A549 (cell line): ENCODE measurements around the gene MAP2. TPM values are rescaled to one million over a fixed set of nuclear protein-coding genes. Genes with fewer than 3 reads are reported as not detected.

Source experiments
- ATAC-seq, 2 experiments: fragments of 200-7000 bp in 1 of 2; fragments of >200 bp in 1 of 2; cut with Nextera tagmentation in 1 of 2; cut with Tn5 transposase in 1 of 2; 3 replicates each; pipeline versions ENCODE4 v1.8.0 to v1.9.1; 2018 to 2020; ENCODE audit warnings: mild to moderate bottlenecking in 1 of 2, moderate library complexity in 1 of 2
- CTCF ChIA-PET: fragments of 300-600 bp; sonication (Branson Sonifier 250); formaldehyde crosslinking; extraction: SDS; loops from one replicate; lab custom pipeline; 2021; ENCODE audit warnings: antibody characterized with exemption, inconsistent platforms; lab: Yijun Ruan, JAX
- POLR2A ChIA-PET: fragments of 350-600 bp; formaldehyde crosslinking; extraction: SDS; loops from one replicate; lab custom pipeline; 2021; ENCODE audit warnings: antibody characterized with exemption, inconsistent platforms; lab: Yijun Ruan, JAX
- DNase-seq, 2 experiments: peaks; one replicate each; pipeline versions ENCODE4 v3.0.0 to v3.0.0-alpha.2; 2011 to 2016; ENCODE audit warnings: low read depth in 1 of 2, low spot score in 1 of 2
- FAIRE-seq: peaks from 2 replicates; lab custom pipeline; 2011; peaks lifted over from hg19 to GRCh38; lab: Jason Lieb, UNC
- H3K27ac ChIP-seq, 2 experiments: fragments of >200 bp; sonication (Bioruptor Twin); formaldehyde crosslinking; 3 replicates each; pipeline ENCODE4 v1.5.1; 2016 to 2017
- H3K4me1 ChIP-seq: fragments of >200 bp; sonication (Bioruptor Twin); formaldehyde crosslinking; 3 replicates; pipeline ENCODE4 v1.6.1; 2016
- H3K4me2 ChIP-seq: fragments of >200 bp; sonication (Bioruptor Twin); formaldehyde crosslinking; 3 replicates; pipeline ENCODE4 v1.6.1; 2016
- H3K4me3 ChIP-seq: fragments of >200 bp; sonication (Bioruptor Twin); formaldehyde crosslinking; 3 replicates; pipeline ENCODE4 v1.5.1; 2016
- H3K9me3 ChIP-seq: fragments of >200 bp; sonication (Bioruptor Twin); formaldehyde crosslinking; 3 replicates; pipeline ENCODE4 v1.6.1; 2016
- ATOH8 ChIP-seq: fragments of 250-450 bp; sonication (Bioruptor Pico); IDR thresholded peaks from 2 replicates; pipeline ENCODE4 v1.5.0; 2020; ENCODE audit warnings: low read depth, mild to moderate bottlenecking, moderate library complexity
- CEBPB ChIP-seq, 2 experiments: fragments of >200 bp in 1 of 2; sonication (Bioruptor Twin) in 1 of 2; formaldehyde crosslinking in 1 of 2; IDR thresholded peaks; 2 replicates each; pipeline ENCODE4 v1.6.1; 2012 to 2016
- CHD4 ChIP-seq: fragments of 200-600 bp; sonication (generic); IDR thresholded peaks from 2 replicates; pipeline ENCODE4 v1.6.1; 2016; ENCODE audit warnings: antibody characterized with exemption, mild to moderate bottlenecking, borderline replicate concordance
- ESRRA ChIP-seq: fragments of 150-350 bp; IDR thresholded peaks from 2 replicates; pipeline ENCODE4 v1.6.1; 2014; ENCODE audit warnings: mild to moderate bottlenecking, low read length, borderline replicate concordance
- FOXS1 ChIP-seq: fragments of 250-450 bp; sonication (Bioruptor Pico); IDR thresholded peaks from 2 replicates; pipeline ENCODE4 v1.5.0; 2020; ENCODE audit warnings: mild to moderate bottlenecking, moderate library complexity
- HDAC2 ChIP-seq: fragments of 200-600 bp; sonication (generic); IDR thresholded peaks from 2 replicates; pipeline ENCODE4 v1.6.1; 2016
- HEYL ChIP-seq: fragments of 250-450 bp; sonication (Bioruptor Pico); IDR thresholded peaks from 2 replicates; pipeline ENCODE4 v1.8.0; 2021; ENCODE audit warnings: mild to moderate bottlenecking, moderate library complexity
- HOXA7 ChIP-seq: fragments of 250-450 bp; sonication (Bioruptor Pico); IDR thresholded peaks from 2 replicates; pipeline ENCODE4 v1.5.0; 2020; ENCODE audit warnings: mild to moderate bottlenecking, moderate library complexity
- HOXB13 ChIP-seq: fragments of 250-450 bp; sonication (Bioruptor Pico); IDR thresholded peaks from 2 replicates; pipeline ENCODE4 v1.5.0; 2020; ENCODE audit warnings: low read depth, mild to moderate bottlenecking, moderate library complexity
- JUNB ChIP-seq: fragments of >200 bp; sonication (Bioruptor Twin); formaldehyde crosslinking; IDR thresholded peaks from 2 replicates; pipeline ENCODE4 v1.6.1; 2016
- KDM1A ChIP-seq: fragments of 200-600 bp; sonication (generic); IDR thresholded peaks from 2 replicates; pipeline ENCODE4 v1.6.1; 2016; ENCODE audit warnings: low read depth, mild to moderate bottlenecking
- MAFK ChIP-seq: fragments of 450-650 bp; IDR thresholded peaks from 2 replicates; pipeline ENCODE4 v1.6.1; 2014; ENCODE audit not compliant: partially characterized antibody
- MAX ChIP-seq: IDR thresholded peaks from 2 replicates; pipeline ENCODE4 v1.6.1; 2012
- MAZ ChIP-seq: fragments of 150-350 bp; IDR thresholded peaks from 2 replicates; pipeline ENCODE4 v1.6.1; 2014; ENCODE audit warnings: antibody characterized with exemption, low read depth, low read length, borderline replicate concordance
- MYC ChIP-seq: IDR thresholded peaks from 2 replicates; pipeline ENCODE4 v1.6.1; 2012; ENCODE audit warnings: mild to moderate bottlenecking, inconsistent platforms, low read length, improper control_type of control experiment, borderline replicate concordance
- NFE2L2 ChIP-seq: fragments of 150-350 bp; conservative IDR thresholded peaks from 2 replicates; pipeline ENCODE4 v1.6.1; 2014; ENCODE audit warnings: low read length
- PBX3 ChIP-seq: IDR thresholded peaks from 2 replicates; pipeline ENCODE4 v1.6.1; 2012
- PHF8 ChIP-seq: fragments of 200-600 bp; sonication (generic); IDR thresholded peaks from 2 replicates; pipeline ENCODE4 v1.6.1; 2016; ENCODE audit warnings: low read depth, mild to moderate bottlenecking, antibody characterized with exemption, moderate library complexity, borderline replicate concordance
- REST ChIP-seq: fragments of 200-600 bp; sonication (generic); IDR thresholded peaks from 2 replicates; pipeline ENCODE4 v1.6.1; 2016; ENCODE audit warnings: antibody characterized with exemption, mild to moderate bottlenecking, moderate library complexity
- RNF2 ChIP-seq: fragments of 200-600 bp; sonication (generic); IDR thresholded peaks from 2 replicates; pipeline ENCODE4 v1.6.1; 2016; ENCODE audit warnings: low read depth, mild to moderate bottlenecking, antibody characterized with exemption, moderate library complexity, borderline replicate concordance
- SREBF2 ChIP-seq: fragments of 450-650 bp; IDR thresholded peaks from 2 replicates; pipeline ENCODE4 v1.6.1; 2014; ENCODE audit warnings: mild to moderate bottlenecking, moderate library complexity
- TFCP2L1 ChIP-seq: fragments of 250-450 bp; sonication (Bioruptor Pico); IDR thresholded peaks from 2 replicates; pipeline ENCODE4 v1.5.0; 2021; ENCODE audit warnings: mild to moderate bottlenecking
- TP53 ChIP-seq: fragments of 250-450 bp; sonication (Bioruptor Pico); IDR thresholded peaks from 2 replicates; pipeline ENCODE4 v1.5.0; 2021; ENCODE audit warnings: mild to moderate bottlenecking, moderate library complexity
- ZC3H11A ChIP-seq: fragments of 450-650 bp; IDR thresholded peaks from 2 replicates; pipeline ENCODE4 v1.6.1; 2014; ENCODE audit warnings: antibody characterized with exemption, mild to moderate bottlenecking
- ZNF302 ChIP-seq: fragments of 250-450 bp; sonication (Bioruptor Pico); IDR thresholded peaks from 2 replicates; pipeline ENCODE4 v1.9.0; 2021; ENCODE audit warnings: inconsistent platforms, mild to moderate bottlenecking, moderate library complexity
- ZSCAN20 ChIP-seq: fragments of 250-450 bp; sonication (Bioruptor Pico); IDR thresholded peaks from 2 replicates; pipeline ENCODE4 v1.8.0; 2022; ENCODE audit warnings: mild to moderate bottlenecking, moderate library complexity
- WGBS: methylation state at CpG from one replicate; pipeline ENCODE4 v1.1.6; 2017; ENCODE audit errors: missing lambda C conversion rate; 5-methylcytosine and 5-hydroxymethylcytosine counted together
- polyA plus RNA-seq, 4 experiments: library from polyadenylated mRNA; depleted of rRNA in 3 of 4; stranded (reverse); fragments of >200 nt; fragmentation: RNase III in 1 of 4; extraction: RNeasy Plus Mini Kit Qiagen cat#74134 plus additional on column Dnase treatment in 1 of 4; gene quantifications; 2 replicates in 3 of 4; 3 replicates in 1 of 4; pipeline ENCODE4 v1.2.3, GENCODE V29; 2011 to 2017

The MAP2 gene
- polyA plus RNA-seq, 2 of the 4 experiments (the other 2 are of a cell fraction), result 0.53 to 1.8 TPM

GRCh38 chr2:209685963-209686362 lies 262.1 kb downstream of the MAP2 start:
- TF ChIP-seq CHD4, result no peak
- no peak for TF ChIP-seq TFCP2L1 (CRISPR knock-in tag)
- TF ChIP-seq CEBPB (IDR thresholded peaks at IDR 0.05), result no peak
- TF ChIP-seq ATOH8 (CRISPR knock-in tag), result no peak
- no peak for TF ChIP-seq PHF8
- no peak for TF ChIP-seq HOXB13 (CRISPR knock-in tag)
- TF ChIP-seq MAFK, result no peak
- TF ChIP-seq FOXS1 (CRISPR knock-in tag), result no peak
- TF ChIP-seq ESRRA, result no peak
- no peak for TF ChIP-seq MYC
- TF ChIP-seq MAX, result no peak
- no peak for TF ChIP-seq KDM1A
- TF ChIP-seq HOXA7 (CRISPR knock-in tag), result no peak
- no peak for TF ChIP-seq RNF2
- Histone ChIP-seq H3K9me3 (no peaks in the 10 kb centered on the region), H3K4me1 (no peaks in the 10 kb centered on the region), H3K4me2 (no peak overlapping the region), H3K27ac (no peak overlapping the region), H3K4me3 (no peak overlapping the region)
- ChIA-PET CTCF (no interaction called here), POLR2A (no interaction called here)
- FAIRE-seq (no peak), ATAC-seq (no peak), DNase-seq (no peak)
- 19% methylated on average over 4 of the region's 4 CpGs for WGBS

GRCh38 chr2:209686448-209686847 lies 262.6 kb downstream of the MAP2 start:
- ChIA-PET CTCF (no interaction called here), POLR2A (no interaction called here)
- ATAC-seq, result no peak
- H3K4me2 ChIP-seq, result no peak overlapping the region
- H3K4me1 ChIP-seq, result no peaks in the 10 kb centered on the region
- H3K4me3 ChIP-seq, result no peak overlapping the region
- WGBS, result 22% methylated on average over 2 of the region's 2 CpGs
- H3K9me3 ChIP-seq, result no peaks in the 10 kb centered on the region
- FAIRE-seq, result no peak
- H3K27ac ChIP-seq, result no peak overlapping the region
- TF ChIP-seq HEYL (CRISPR knock-in tag) (no peak), RNF2 (no peak)
- DNase-seq, result no peak

- no peak overlapping the region for H3K4me3 ChIP-seq
- no peak overlapping the region for H3K4me2 ChIP-seq
- FAIRE-seq (no peak), ATAC-seq (no peak), DNase-seq (no peak)
- POLR2A ChIA-PET, result no interaction called here
- 58% methylated on average over 9 of the region's 9 CpGs for WGBS
- TF ChIP-seq ZSCAN20 (CRISPR knock-in tag) (no peak), MAZ (no peak), ATOH8 (CRISPR knock-in tag) (no peak), HDAC2 (no peak)
- no peaks in the 10 kb centered on the region for H3K4me1 ChIP-seq
- H3K9me3 ChIP-seq, result no peaks in the 10 kb centered on the region
- H3K27ac ChIP-seq, result no peak overlapping the region
- CTCF ChIA-PET, result no interaction called here
These were observed 263.6 kb downstream of the MAP2 start for GRCh38 chr2:209687323-209687969.

- 23% methylated on average over 2 of the region's 2 CpGs for WGBS
- no peak for ATAC-seq
- Histone ChIP-seq H3K27ac (no peak overlapping the region), H3K4me3 (no peak overlapping the region), H3K4me2 (no peak overlapping the region), H3K4me1 (no peaks in the 10 kb centered on the region), H3K9me3 (no peaks in the 10 kb centered on the region)
- CTCF ChIA-PET, result no interaction called here
- POLR2A ChIA-PET, result no interaction called here
- FAIRE-seq, result no peak
- no peak for DNase-seq
- TF ChIP-seq SREBF2 (no peak), PBX3 (no peak), TP53 (no peak), NFE2L2 (no peak), ZC3H11A (no peak), JUNB (no peak), REST (no peak), ZNF302 (CRISPR knock-in tag) (no peak), HDAC2 (no peak)
These were observed 264.5 kb downstream of the MAP2 start for GRCh38 chr2:209688385-209688784.
